Neuron (in vitro differentiated cells): ENCODE measurements around the gene MED16.
"Not testable (repeated sequence)": the region's sequence is repeated elsewhere in the genome, so short reads cannot be mapped to it uniquely, and the experiment has no call there.

ENCODE experiments used
- H2AFZ ChIP-seq: one replicate; pipeline ENCODE4 v1.6.1; 2013; ENCODE audit warnings: low read depth, mild to moderate bottlenecking, inconsistent platforms, low read length, moderate library complexity
- H3K27me3 ChIP-seq: one replicate; pipeline ENCODE4 v1.6.1; 2013; ENCODE audit warnings: low read length; ENCODE audit not compliant: insufficient read depth
- H3K36me3 ChIP-seq: one replicate; pipeline ENCODE4 v1.6.1; 2013; ENCODE audit warnings: low read length; ENCODE audit not compliant: insufficient read depth
- H3K4me1 ChIP-seq: one replicate; pipeline ENCODE4 v1.6.1; 2013; ENCODE audit warnings: low read length; ENCODE audit not compliant: insufficient read depth
- H3K4me3 ChIP-seq: 2 replicates; pipeline ENCODE4 v1.5.1; 2013; ENCODE audit warnings: mild to moderate bottlenecking, low read length, moderate library complexity
- H3K9me3 ChIP-seq: one replicate; pipeline ENCODE4 v1.6.1; 2013; ENCODE audit warnings: low read length

The MED16 gene

DNA sequence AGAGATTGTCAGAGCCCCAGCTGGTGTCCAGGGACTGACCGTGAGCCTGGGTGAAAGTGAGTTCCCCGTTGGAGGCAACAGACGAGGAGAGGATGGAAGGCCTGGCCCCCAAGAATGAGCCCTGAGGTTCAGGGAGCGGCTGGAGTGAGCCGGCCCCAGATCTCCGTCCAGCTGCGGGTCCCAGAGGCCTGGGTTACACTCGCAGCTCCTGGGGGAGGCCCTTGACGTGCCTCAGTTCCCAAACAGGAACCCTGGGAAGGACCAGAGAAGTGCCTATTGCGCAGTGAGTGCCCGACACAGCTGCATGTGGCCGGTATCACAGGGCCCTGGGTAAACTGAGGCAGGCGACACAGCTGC, 42.0 kb downstream of the MED16 start:
- Histone ChIP-seq H3K27me3 (peaks cover 7% of the 10 kb centered on the region), H3K4me3 (no peak overlapping the region), H3K9me3 (no peaks in the 10 kb centered on the region), H3K4me1 (peaks cover 3% of the 10 kb centered on the region), H3K36me3 (no peaks in the 10 kb centered on the region), H2AFZ (no peak overlapping the region)

DNA sequence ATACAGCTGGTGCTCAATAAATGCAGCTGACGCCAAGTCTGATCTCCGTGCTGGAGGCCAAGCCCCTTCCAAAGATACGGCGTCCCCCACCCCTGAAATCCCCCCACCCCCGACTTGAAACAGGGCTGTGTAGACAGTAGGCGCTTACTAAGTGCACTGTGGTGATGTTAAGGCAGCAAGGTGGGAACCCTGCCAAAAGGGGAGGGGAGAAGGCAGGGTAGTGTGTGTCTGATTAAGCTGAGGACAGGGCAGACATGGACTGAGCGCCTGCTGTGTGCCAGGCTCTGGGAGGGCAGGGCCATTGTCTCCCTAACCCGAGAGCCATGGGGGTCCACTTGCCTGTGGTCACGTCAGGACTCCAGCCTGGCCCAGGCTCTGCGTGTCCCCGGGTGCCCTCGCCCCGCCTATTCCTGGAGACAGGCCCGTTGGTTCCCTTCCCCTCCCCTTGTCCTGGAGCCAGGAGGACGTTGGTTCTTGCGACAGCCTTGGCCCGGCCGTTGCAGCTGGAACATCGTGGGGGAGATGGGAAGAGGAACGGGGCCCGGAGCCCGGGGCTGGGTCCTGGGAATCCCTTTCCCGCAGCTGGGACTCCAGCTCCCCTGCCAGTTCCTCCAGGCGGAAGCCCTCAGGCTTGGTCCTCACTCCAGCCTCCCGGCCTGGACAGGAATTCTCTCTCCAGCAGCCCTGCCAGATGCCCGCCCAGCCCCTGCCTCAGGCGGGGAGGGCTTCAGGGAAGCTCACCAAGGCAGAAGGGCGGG, 42.6 kb downstream of the MED16 start:
- Histone ChIP-seq H2AFZ (no peak overlapping the region), H3K36me3 (no peaks in the 10 kb centered on the region), H3K9me3 (no peaks in the 10 kb centered on the region), H3K4me1 (peaks cover 8% of the 10 kb centered on the region), H3K27me3 (peaks cover 7% of the 10 kb centered on the region), H3K4me3 (no peak overlapping the region)

DNA sequence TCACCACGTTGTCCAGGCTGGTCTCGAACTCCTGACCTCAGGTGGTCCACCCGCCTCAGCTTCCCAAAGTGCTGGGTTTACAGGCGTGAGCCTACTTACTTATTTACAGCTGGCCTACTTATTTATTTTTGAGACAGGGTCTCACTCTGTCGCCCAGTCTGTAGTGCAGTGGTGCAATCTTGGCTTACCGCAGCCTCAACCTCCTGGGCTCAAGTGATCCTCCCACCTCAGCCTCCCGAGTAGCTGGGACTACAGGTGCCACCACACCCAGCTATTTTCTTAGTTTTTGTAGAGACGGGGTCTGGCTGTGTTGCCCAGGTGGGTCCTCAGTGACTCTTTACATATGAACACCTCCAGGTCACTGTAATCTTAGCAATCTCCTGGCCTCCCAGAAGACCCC, 43.8 kb downstream of the MED16 start:
- H3K27me3 ChIP-seq: peaks cover 12% of the 10 kb centered on the region
- not testable (repeated sequence) for H3K36me3 ChIP-seq

DNA sequence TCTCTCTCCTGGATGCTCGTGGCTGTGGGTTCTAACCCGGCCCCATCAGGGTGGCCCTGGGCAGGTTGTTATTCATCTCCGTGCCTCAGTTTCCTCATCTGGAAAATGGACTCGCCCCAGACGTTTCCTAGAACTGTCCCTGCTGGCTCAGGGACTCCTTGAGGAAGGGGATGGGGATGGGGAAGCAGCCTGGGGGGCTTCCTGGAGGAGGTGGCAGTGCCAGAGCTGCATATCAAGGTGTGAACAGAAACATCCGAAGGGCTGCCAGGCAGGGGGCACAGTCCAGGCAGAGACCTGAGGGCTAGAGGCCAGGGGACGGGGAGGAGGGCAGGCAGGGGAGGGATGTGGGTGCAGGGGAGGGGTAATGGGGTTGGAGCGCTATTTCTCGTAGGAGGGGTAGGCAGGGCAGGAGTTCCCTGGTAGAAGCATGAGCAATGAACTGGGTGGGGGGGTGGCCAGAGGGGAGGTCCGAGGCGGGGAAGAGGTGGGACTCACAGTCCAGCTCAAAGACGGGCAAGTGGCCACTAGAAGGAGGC, 44.5 kb downstream of the MED16 start:
- H3K36me3 ChIP-seq: no peaks in the 10 kb centered on the region
- H3K4me3 ChIP-seq: no peak overlapping the region
- H3K9me3 ChIP-seq: no peaks in the 10 kb centered on the region
- peaks cover 18% of the 10 kb centered on the region for H3K27me3 ChIP-seq
- H3K4me1 ChIP-seq: peaks cover 11% of the 10 kb centered on the region
- no peak overlapping the region for H2AFZ ChIP-seq

More for the DNA sequence above, 43.8 kb downstream of the MED16 start:
- H2AFZ ChIP-seq, H3K4me1 ChIP-seq, H3K9me3 ChIP-seq, H3K4me3 ChIP-seq: not testable (repeated sequence)

DNA sequence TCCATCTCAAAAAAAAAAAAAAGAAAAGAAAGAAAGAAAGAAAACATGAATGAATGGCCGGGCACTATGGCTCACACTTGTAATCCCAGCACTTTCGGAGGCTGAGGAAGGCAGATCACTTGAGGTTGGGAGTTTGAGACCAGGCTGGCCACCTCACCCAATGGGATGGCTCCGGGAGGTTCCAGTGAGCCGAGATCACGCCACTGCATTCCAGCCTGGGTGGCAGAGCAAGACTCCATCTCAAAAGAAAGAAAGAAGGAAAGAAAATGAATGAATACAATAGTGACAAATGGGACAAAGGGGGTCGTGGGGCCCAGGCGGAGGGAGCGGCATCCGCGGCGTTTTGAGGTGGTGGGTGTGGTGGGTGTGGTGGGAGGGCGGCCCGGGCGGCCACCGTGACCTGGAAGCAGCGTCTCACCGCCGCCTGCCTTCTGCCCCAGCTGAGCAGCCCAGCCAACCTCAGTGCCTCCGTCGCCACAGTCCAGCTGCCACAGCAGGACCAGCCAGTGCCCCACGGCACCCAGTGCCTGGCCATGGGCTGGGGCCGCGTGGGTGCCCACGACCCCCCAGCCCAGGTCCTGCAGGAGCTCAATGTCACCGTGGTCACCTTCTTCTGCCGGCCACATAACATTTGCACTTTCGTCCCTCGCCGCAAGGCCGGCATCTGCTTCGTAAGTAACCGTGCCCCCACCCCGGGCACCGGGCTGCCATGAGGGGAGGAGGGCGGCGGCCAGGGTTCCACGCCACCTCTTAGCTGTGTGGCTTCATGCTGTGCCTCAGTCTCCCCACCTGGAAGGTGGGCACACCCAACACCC, 47.1 kb downstream of the MED16 start:
- no peak overlapping the region for H3K4me3 ChIP-seq
- no peaks in the 10 kb centered on the region for H3K36me3 ChIP-seq
- peaks cover 15% of the 10 kb centered on the region for H3K4me1 ChIP-seq
- no peak overlapping the region for H2AFZ ChIP-seq
- no peaks in the 10 kb centered on the region for H3K9me3 ChIP-seq
- H3K27me3 ChIP-seq: peaks cover 23% of the 10 kb centered on the region

- no peaks in the 10 kb centered on the region for H3K36me3 ChIP-seq
- peaks cover 23% of the 10 kb centered on the region for H3K27me3 ChIP-seq
- H3K4me3 ChIP-seq: no peak overlapping the region
- no peaks in the 10 kb centered on the region for H3K9me3 ChIP-seq
- no peak overlapping the region for H2AFZ ChIP-seq
- peaks cover 15% of the 10 kb centered on the region for H3K4me1 ChIP-seq
Observed at GRCh38 chr19:844546-844971, 48.4 kb downstream of the MED16 start.

DNA sequence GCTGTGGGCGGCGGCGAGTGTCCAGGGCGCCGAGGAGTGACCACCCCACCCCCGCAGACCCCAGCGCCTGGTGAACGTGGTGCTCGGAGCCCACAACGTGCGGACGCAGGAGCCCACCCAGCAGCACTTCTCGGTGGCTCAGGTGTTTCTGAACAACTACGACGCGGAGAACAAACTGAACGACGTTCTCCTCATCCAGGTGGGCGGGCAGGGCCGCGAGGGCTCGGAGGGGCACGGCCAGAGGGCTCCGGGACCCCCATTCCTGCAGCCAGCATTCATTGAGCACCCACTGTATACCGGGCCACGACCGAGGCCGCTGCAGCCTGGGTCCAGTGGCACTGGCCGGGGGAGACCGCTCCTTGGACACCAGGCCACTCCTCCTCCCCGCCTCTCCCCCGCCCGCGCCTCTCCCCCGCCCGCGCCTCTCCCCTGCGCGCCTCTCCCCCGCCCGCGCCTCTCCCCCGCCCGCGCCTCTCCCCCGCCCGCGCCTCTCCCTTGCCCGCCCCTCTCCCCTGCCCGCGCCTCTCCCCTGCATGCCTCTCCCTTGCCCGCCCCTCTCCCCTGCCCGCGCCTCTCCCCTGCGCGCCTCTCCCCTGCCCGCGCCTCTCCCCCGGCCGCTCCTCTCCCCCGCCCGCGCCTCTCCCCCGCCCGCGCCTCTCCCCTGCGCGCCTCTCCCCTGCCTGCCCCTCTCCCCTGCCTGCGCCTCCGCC, 49.0 kb downstream of the MED16 start:
- H3K9me3 ChIP-seq: no peaks in the 10 kb centered on the region
- peak overlapping the region; percentile 54 for H2AFZ ChIP-seq
- no peaks in the 10 kb centered on the region for H3K36me3 ChIP-seq
- H3K4me3 ChIP-seq: no peak overlapping the region
- H3K27me3 ChIP-seq: peaks cover 23% of the 10 kb centered on the region
- peaks cover 15% of the 10 kb centered on the region for H3K4me1 ChIP-seq

GRCh38 chr19:843180-843835, 49.7 kb downstream of the MED16 start:
- peaks cover 15% of the 10 kb centered on the region for H3K4me1 ChIP-seq
- H2AFZ ChIP-seq: peak overlapping the region; percentile 54
- H3K27me3 ChIP-seq: peaks cover 23% of the 10 kb centered on the region
- H3K36me3 ChIP-seq: no peaks in the 10 kb centered on the region
- peak overlapping the region; percentile 24 for H3K4me3 ChIP-seq
- no peaks in the 10 kb centered on the region for H3K9me3 ChIP-seq

- H2AFZ ChIP-seq, H3K36me3 ChIP-seq, H3K4me3 ChIP-seq, H3K9me3 ChIP-seq: not testable (repeated sequence)
- Histone ChIP-seq H3K27me3 (peaks cover 23% of the 10 kb centered on the region), H3K4me1 (peaks cover 15% of the 10 kb centered on the region)
Observed at GRCh38 chr19:842802-843179, 50.2 kb downstream of the MED16 start.

DNA sequence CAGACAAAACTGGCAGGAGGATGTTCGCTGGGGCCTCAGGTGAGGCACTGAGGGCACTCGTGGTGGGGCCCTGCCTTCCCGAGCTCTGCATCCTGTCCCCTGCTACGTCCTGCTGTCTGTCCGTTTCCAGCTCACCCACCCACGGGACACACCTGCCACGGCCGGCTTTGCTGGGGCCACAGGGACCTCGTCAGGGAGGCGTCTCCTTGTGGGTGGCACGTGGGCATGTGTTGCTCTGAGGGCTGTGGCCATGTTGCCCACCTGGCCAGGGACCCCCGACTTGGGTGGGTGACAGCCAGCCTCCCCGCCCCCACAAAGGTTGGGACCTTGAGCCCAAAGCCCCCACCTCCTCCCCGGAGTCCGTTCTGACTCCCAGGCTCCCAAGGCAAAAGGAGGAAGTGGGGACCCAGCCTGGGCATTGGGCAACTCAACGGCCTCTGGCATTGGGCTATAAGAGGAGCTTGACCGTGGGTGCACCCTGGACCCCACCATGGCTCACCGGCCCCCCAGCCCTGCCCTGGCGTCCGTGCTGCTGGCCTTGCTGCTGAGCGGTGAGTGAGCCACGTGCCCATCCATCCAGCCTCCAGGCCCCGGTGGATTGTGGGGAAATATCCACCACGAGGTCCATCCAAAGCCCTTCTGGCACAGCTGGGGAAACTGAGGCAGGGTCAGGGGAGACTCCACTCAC, 52.3 kb downstream of the MED16 start, which contains the start of gene PRTN3:
PRTN3 (plus strand) TSS at position 481 of the 688 bp plus-strand sequence; CDS start at position 491, 10 bp downstream.
- Histone ChIP-seq H3K9me3 (no peaks in the 10 kb centered on the region), H3K4me3 (no peak within 1 kb of the TSS), H3K27me3 (peaks cover 16% of the 10 kb centered on the region), H3K36me3 (no peaks in the 10 kb centered on the region), H3K4me1 (peaks cover 9% of the 10 kb centered on the region), H2AFZ (no peak within 1 kb of the TSS)

- Histone ChIP-seq H3K36me3 (no peaks in the 10 kb centered on the region), H3K9me3 (no peaks in the 10 kb centered on the region)
Observed at GRCh38 chr19:835210-835810, 57.7 kb downstream of the MED16 start.

DNA sequence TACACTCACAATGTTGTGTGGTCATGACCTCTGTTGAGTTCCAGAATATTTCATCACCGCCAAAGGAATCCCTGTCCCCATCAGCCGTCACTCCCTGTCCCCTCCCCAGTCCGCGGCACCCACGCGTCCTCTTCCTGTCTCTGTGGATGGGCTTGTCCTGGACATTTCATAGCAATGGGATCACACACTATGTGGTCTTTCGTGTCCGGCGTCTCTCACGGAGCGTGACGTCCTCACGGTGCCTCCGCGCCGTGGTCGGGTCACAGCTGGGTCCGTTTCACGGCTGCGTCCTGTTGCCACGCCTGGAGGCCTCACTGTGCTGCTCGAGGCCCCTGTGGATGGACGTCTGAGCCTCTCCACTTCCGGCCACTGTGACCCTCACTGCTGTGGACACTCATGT, 58.8 kb downstream of the MED16 start:
- Histone ChIP-seq H3K27me3 (no peaks in the 10 kb centered on the region), H3K9me3 (no peaks in the 10 kb centered on the region), H3K4me1 (no peaks in the 10 kb centered on the region), H2AFZ (no peak overlapping the region), H3K36me3 (no peaks in the 10 kb centered on the region), H3K4me3 (no peak overlapping the region)

More at GRCh38 chr19:835210-835810, 57.7 kb downstream of the MED16 start:
- Histone ChIP-seq H3K4me3 (no peak overlapping the region), H3K4me1 (no peaks in the 10 kb centered on the region), H3K27me3 (no peaks in the 10 kb centered on the region), H2AFZ (no peak overlapping the region)
